Liver (tissue), 9 donors: ENCODE measurements around the gene EGFLAM. TPM values are rescaled to one million over a fixed set of nuclear protein-coding genes. Genes with fewer than 3 reads are reported as not detected.

Experiments
- DNase-seq: peaks from one replicate; pipeline ENCODE4 v3.0.0-alpha.2; 2017; ENCODE audit warnings: low spot score
- H3K27ac ChIP-seq, 2 donors: one replicate each; pipeline ENCODE4 v1.7.0; 2013; ENCODE audit warnings: inconsistent platforms in 2 of 2, low read length in 2 of 2, control low read depth in 1 of 2, low read depth in 1 of 2, mild to moderate bottlenecking in 1 of 2
- H3K27me3 ChIP-seq, 4 donors: one replicate each; pipeline versions ENCODE4 v1.6.1 to v1.7.0; 2013; ENCODE audit warnings: low read length in 3 of 4, inconsistent platforms in 1 of 4, mild to moderate bottlenecking in 1 of 4, moderate library complexity in 1 of 4; ENCODE audit not compliant: control insufficient read depth in 4 of 4, insufficient read depth in 4 of 4
- H3K36me3 ChIP-seq, 4 donors: one replicate each; pipeline versions ENCODE4 v1.6.1 to v1.7.0; 2013; ENCODE audit warnings: low read length in 3 of 4, mild to moderate bottlenecking in 3 of 4, low read depth in 1 of 4, moderate library complexity in 1 of 4; ENCODE audit not compliant: control insufficient read depth in 4 of 4, insufficient read depth in 3 of 4
- H3K4me1 ChIP-seq, 4 donors: one replicate each; pipeline versions ENCODE4 v1.6.1 to v1.7.0; 2013; ENCODE audit warnings: low read length in 3 of 4, mild to moderate bottlenecking in 3 of 4, moderate library complexity in 1 of 4; ENCODE audit not compliant: control insufficient read depth in 4 of 4, insufficient read depth in 4 of 4
- H3K4me3 ChIP-seq, 3 donors: one replicate each; pipeline versions ENCODE4 v1.6.1 to v1.7.0; 2013; ENCODE audit warnings: low read length in 3 of 3, control low read depth in 1 of 3, low read depth in 1 of 3, mild to moderate bottlenecking in 1 of 3
- H3K9ac ChIP-seq, 2 donors: one replicate each; pipeline ENCODE4 v1.7.0; 2013; ENCODE audit warnings: low read length in 2 of 2, mild to moderate bottlenecking in 2 of 2, moderate library complexity in 2 of 2, control low read depth in 1 of 2, low read depth in 1 of 2
- H3K9me3 ChIP-seq, 4 donors: one replicate each; pipeline versions ENCODE4 v1.6.1 to v1.7.0; 2013; ENCODE audit warnings: low read length in 3 of 4; ENCODE audit not compliant: control insufficient read depth in 4 of 4
- ATF3 ChIP-seq: IDR thresholded peaks from 2 replicates; pipeline ENCODE4 v1.6.1; 2016; ENCODE audit warnings: antibody characterized with exemption
- EGR1 ChIP-seq, 2 donors: IDR thresholded peaks; 2 replicates each; pipeline ENCODE4 v1.6.1; 2016 to 2018; ENCODE audit warnings: antibody characterized with exemption in 2 of 2, low read depth in 2 of 2
- FOXA1 ChIP-seq: IDR thresholded peaks from 2 replicates; pipeline ENCODE4 v1.6.1; 2016; ENCODE audit warnings: antibody characterized with exemption
- FOXA2 ChIP-seq: IDR thresholded peaks from 2 replicates; pipeline ENCODE4 v1.6.1; 2016; ENCODE audit warnings: antibody characterized with exemption
- GABPA ChIP-seq, 2 donors: IDR thresholded peaks in 1 of 2; conservative IDR thresholded peaks in 1 of 2; 2 replicates each; pipeline ENCODE4 v1.6.1; 2016; ENCODE audit warnings: antibody characterized with exemption in 2 of 2, mild to moderate bottlenecking in 1 of 2, moderate library complexity in 1 of 2
- HNF4A ChIP-seq, 2 donors: conservative IDR thresholded peaks; 2 replicates each; pipeline ENCODE4 v1.6.1; 2016; ENCODE audit warnings: antibody characterized with exemption in 2 of 2, mild to moderate bottlenecking in 2 of 2
- HNF4G ChIP-seq: IDR thresholded peaks from 2 replicates; pipeline ENCODE4 v1.6.1; 2016; ENCODE audit warnings: antibody characterized with exemption
- JUND ChIP-seq, 2 donors: IDR thresholded peaks; 2 replicates each; pipeline ENCODE4 v1.6.1; 2016; ENCODE audit warnings: antibody characterized with exemption in 2 of 2
- MAX ChIP-seq: IDR thresholded peaks from 2 replicates; pipeline ENCODE4 v1.6.1; 2016; ENCODE audit warnings: antibody characterized with exemption
- NR2F2 ChIP-seq: IDR thresholded peaks from 2 replicates; pipeline ENCODE4 v1.6.1; 2016; ENCODE audit warnings: antibody characterized with exemption
- RAD21 ChIP-seq, 2 donors: IDR thresholded peaks; 2 replicates each; pipeline ENCODE4 v1.6.1; 2016; ENCODE audit warnings: antibody characterized with exemption in 2 of 2, mild to moderate bottlenecking in 2 of 2
- REST ChIP-seq: IDR thresholded peaks from 2 replicates; pipeline ENCODE4 v1.6.1; 2016; ENCODE audit warnings: antibody characterized with exemption, mild to moderate bottlenecking
- RXRA ChIP-seq, 2 donors: IDR thresholded peaks; 2 replicates each; pipeline ENCODE4 v1.6.1; 2017 to 2018; ENCODE audit warnings: antibody characterized with exemption in 2 of 2, mild to moderate bottlenecking in 1 of 2
- SP1 ChIP-seq: IDR thresholded peaks from 2 replicates; pipeline ENCODE4 v1.6.1; 2018; ENCODE audit warnings: antibody characterized with exemption, mild to moderate bottlenecking
- TAF1 ChIP-seq: conservative IDR thresholded peaks from 2 replicates; pipeline ENCODE4 v1.6.1; 2016; ENCODE audit warnings: antibody characterized with exemption, mild to moderate bottlenecking
- YY1 ChIP-seq: IDR thresholded peaks from 2 replicates; pipeline ENCODE4 v1.6.1; 2016; ENCODE audit warnings: antibody characterized with exemption, mild to moderate bottlenecking
- WGBS: extraction: QIAGEN DNeasy Blood & Tissue Kit; methylation state at CpG from one replicate; pipeline ENCODE4 v1.1.7; 2013; 5-methylcytosine and 5-hydroxymethylcytosine counted together
- polyA plus RNA-seq, 2 donors: library from polyadenylated mRNA; stranded (reverse) in 1 of 2; unstranded in 1 of 2; fragments of 200-250 nt in 1 of 2; fragments of >200 nt in 1 of 2; fragmentation: Nextera tagmentation in 1 of 2; extraction: Ambion mirVana in 1 of 2; gene quantifications; one replicate each; pipeline versions ENCODE4 v1.2.1 to v1.2.3, GENCODE V29; 2013 to 2015
- total RNA-seq, 2 donors: library from RNA; depleted of rRNA; stranded (reverse); fragments of >200 nt; gene quantifications; one replicate each; pipeline ENCODE4 v1.2.3, GENCODE V29; 2014
- TF ChIP-seq, protein P1 (sequence below): fragments of 150-350 bp; IDR thresholded peaks from 2 replicates; pipeline ENCODE4 v1.5.1; 2017; ENCODE audit warnings: improper control_type of control experiment, low read depth, low read length; ENCODE audit not compliant: missing input control
- TF ChIP-seq, protein P2 (sequence below): IDR thresholded peaks from 2 replicates; pipeline ENCODE4 v1.6.1; 2016; ENCODE audit warnings: antibody characterized with exemption
- donor health status: healthy.
- donor health status: healthy.
- donor health status: healthy.
- donor health status: healthy.
- donor health status: healthy.

Gene EGFLAM
- total and polyA plus RNA-seq, 4 donors, result 1.1 to 4.9 (median 1.9) TPM

DNA sequence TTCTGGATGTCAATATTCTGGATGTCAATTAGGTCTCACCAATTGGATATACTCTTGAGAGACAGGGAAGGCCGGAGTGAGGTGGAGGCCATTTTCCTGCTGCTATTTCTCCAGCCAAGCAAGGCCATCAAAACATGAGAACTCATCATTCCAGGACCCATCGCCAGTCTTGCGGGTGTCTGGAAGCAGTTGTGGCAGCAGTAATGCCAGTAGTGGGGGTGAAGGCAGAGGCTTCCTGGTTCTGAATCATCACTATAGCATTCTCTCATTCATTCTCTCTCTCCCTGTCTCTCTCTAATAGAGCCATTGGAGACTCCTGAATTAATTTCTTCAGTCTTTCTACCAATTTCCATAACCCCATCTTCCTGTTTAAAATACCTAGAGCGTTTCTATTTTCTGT lies 71.8 kb downstream of the EGFLAM start:
- TF ChIP-seq, protein P1, sequence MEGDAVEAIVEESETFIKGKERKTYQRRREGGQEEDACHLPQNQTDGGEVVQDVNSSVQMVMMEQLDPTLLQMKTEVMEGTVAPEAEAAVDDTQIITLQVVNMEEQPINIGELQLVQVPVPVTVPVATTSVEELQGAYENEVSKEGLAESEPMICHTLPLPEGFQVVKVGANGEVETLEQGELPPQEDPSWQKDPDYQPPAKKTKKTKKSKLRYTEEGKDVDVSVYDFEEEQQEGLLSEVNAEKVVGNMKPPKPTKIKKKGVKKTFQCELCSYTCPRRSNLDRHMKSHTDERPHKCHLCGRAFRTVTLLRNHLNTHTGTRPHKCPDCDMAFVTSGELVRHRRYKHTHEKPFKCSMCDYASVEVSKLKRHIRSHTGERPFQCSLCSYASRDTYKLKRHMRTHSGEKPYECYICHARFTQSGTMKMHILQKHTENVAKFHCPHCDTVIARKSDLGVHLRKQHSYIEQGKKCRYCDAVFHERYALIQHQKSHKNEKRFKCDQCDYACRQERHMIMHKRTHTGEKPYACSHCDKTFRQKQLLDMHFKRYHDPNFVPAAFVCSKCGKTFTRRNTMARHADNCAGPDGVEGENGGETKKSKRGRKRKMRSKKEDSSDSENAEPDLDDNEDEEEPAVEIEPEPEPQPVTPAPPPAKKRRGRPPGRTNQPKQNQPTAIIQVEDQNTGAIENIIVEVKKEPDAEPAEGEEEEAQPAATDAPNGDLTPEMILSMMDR, result no peak
- no peak for TF ChIP-seq REST
- no peak for TF ChIP-seq NR2F2
- TF ChIP-seq YY1, result no peak
- TF ChIP-seq RAD21 (IDR thresholded peaks at IDR 0.05), result no peak
- no peak for TF ChIP-seq TAF1
- no peak for TF ChIP-seq JUND (IDR thresholded peaks at IDR 0.05)
- no peak for TF ChIP-seq SP1
- no peak for TF ChIP-seq FOXA2
- no peak for TF ChIP-seq HNF4G
- no peak for TF ChIP-seq RXRA (IDR thresholded peaks at IDR 0.05)
- no peak for TF ChIP-seq GABPA (IDR thresholded peaks at IDR 0.05 in 1 of 2, conservative IDR thresholded peaks at IDR 0.05 in 1 of 2)
- TF ChIP-seq HNF4A (conservative IDR thresholded peaks at IDR 0.05), result no peak
- no peak for TF ChIP-seq EGR1 (IDR thresholded peaks at IDR 0.05; ENCODE audit: low read depth in 2 of 2)
- no peak for TF ChIP-seq ATF3
- TF ChIP-seq MAX, result no peak
- TF ChIP-seq, protein P2, sequence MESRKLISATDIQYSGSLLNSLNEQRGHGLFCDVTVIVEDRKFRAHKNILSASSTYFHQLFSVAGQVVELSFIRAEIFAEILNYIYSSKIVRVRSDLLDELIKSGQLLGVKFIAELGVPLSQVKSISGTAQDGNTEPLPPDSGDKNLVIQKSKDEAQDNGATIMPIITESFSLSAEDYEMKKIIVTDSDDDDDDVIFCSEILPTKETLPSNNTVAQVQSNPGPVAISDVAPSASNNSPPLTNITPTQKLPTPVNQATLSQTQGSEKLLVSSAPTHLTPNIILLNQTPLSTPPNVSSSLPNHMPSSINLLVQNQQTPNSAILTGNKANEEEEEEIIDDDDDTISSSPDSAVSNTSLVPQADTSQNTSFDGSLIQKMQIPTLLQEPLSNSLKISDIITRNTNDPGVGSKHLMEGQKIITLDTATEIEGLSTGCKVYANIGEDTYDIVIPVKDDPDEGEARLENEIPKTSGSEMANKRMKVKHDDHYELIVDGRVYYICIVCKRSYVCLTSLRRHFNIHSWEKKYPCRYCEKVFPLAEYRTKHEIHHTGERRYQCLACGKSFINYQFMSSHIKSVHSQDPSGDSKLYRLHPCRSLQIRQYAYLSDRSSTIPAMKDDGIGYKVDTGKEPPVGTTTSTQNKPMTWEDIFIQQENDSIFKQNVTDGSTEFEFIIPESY, result no peak
- TF ChIP-seq FOXA1, result no peak
- no peaks in the 10 kb centered on the region for H3K4me1 ChIP-seq
- 94% methylated on average over 4 of the region's 4 CpGs for WGBS
- H3K9ac ChIP-seq, result no peak overlapping the region
- no peaks in the 10 kb centered on the region for H3K27me3 ChIP-seq
- H3K4me3 ChIP-seq, result no peak overlapping the region
- H3K27ac ChIP-seq, result no peak overlapping the region
- no peaks in the 10 kb centered on the region for H3K36me3 ChIP-seq
- no peak for DNase-seq
- H3K9me3 ChIP-seq, result no peaks in the 10 kb centered on the region
